BJ (cell line): ENCODE data around the gene C11orf24. TPM values are rescaled to one million over a fixed set of nuclear protein-coding genes. Genes with fewer than 3 reads are reported as not detected.
"Not testable (repeated sequence)": the region's sequence is repeated elsewhere in the genome, so short reads cannot be mapped to it uniquely, and the experiment has no call there.

Experiments used
- CTCF ChIA-PET: fragments of 350-600 bp; formaldehyde crosslinking; extraction: SDS; loops from one replicate; lab custom pipeline; 2021; ENCODE audit warnings: antibody characterized with exemption, inconsistent platforms; lab: Yijun Ruan, JAX
- POLR2A ChIA-PET: fragments of 300-600 bp; sonication (Branson Sonifier 250); formaldehyde crosslinking; extraction: SDS; loops from one replicate; lab custom pipeline; 2021; ENCODE audit warnings: antibody characterized with exemption; lab: Charles Lee
- DNase-seq: peaks from one replicate; pipeline ENCODE4 v3.0.0-alpha.2; 2011; ENCODE audit warnings: low read depth
- H3K27me3 ChIP-seq: 2 replicates; pipeline ENCODE4 v1.6.0; 2011; ENCODE audit warnings: low read length; ENCODE audit not compliant: control insufficient read depth, insufficient read depth
- H3K36me3 ChIP-seq: 2 replicates; pipeline ENCODE4 v1.5.1; 2011; ENCODE audit warnings: low read length; ENCODE audit not compliant: control insufficient read depth, insufficient read depth
- H3K4me3 ChIP-seq: 2 replicates; pipeline ENCODE4 v1.5.1; 2011; ENCODE audit warnings: low read depth, mild to moderate bottlenecking, control low read depth, low read length
- CTCF ChIP-seq: IDR thresholded peaks from 2 replicates; pipeline ENCODE4 v1.5.1; 2011; ENCODE audit warnings: low read depth, mild to moderate bottlenecking, control low read depth, inconsistent platforms, low read length, moderate library complexity; ENCODE audit not compliant: insufficient read depth
- polyA plus RNA-seq: library from polyadenylated mRNA; depleted of rRNA; stranded (reverse); fragments of >200 nt; gene quantifications from 2 replicates; pipeline ENCODE4 v1.2.3, GENCODE V29; 2011

Gene C11orf24
- polyA plus RNA-seq, 1 experiment, result 97.3 TPM

- no peaks in the 10 kb centered on the region for H3K36me3 ChIP-seq
- DNase-seq, result no peak
- no peak for TF ChIP-seq CTCF
- H3K27me3 ChIP-seq, result no peaks in the 10 kb centered on the region; the same call in 1 of the 2 replicates
- H3K4me3 ChIP-seq, result no peak overlapping the region
- ChIA-PET POLR2A (no interaction called here), CTCF (interaction anchor here (1.9 kb wide), 1 partner anchor 94 kb away, joined by 7 read pairs; no protein-coding TSS in a partner anchor)
Observed at GRCh38 chr11:68302670-68303069, 30.9 kb upstream of the C11orf24 start.

- TF ChIP-seq CTCF, result no peak
- ChIA-PET CTCF (interaction anchor here (1.9 kb wide), 1 partner anchor 93 kb away, joined by 7 read pairs; no protein-coding TSS in a partner anchor), POLR2A (no interaction called here)
- Histone ChIP-seq H3K27me3 (no peaks in the 10 kb centered on the region; the same call in 1 of the 2 replicates), H3K4me3 (no peak overlapping the region), H3K36me3 (no peaks in the 10 kb centered on the region)
- no peak for DNase-seq
Observed at GRCh38 chr11:68302256-68302655, 30.5 kb upstream of the C11orf24 start.

GRCh38 chr11:68300076-68300830, 28.5 kb upstream of the C11orf24 start:
- no peak overlapping the region for H3K4me3 ChIP-seq
- POLR2A ChIA-PET, result no interaction called here
- no peaks in the 10 kb centered on the region; the same call in 1 of the 2 replicates for H3K27me3 ChIP-seq
- CTCF ChIA-PET, result interaction anchor here (0.7 to 6.7 kb wide), 7 partner anchors 10 to 90 kb away, joined by 3 to 93 read pairs (median 4); no protein-coding TSS in a partner anchor
- TF ChIP-seq CTCF, result no peak
- no peaks in the 10 kb centered on the region for H3K36me3 ChIP-seq
- DNase-seq, result no peak

- DNase-seq, H3K27me3 ChIP-seq, H3K4me3 ChIP-seq, H3K36me3 ChIP-seq: not testable (repeated sequence)
- ChIA-PET POLR2A (interaction anchor here (0.5 to 0.6 kb wide), 2 partner anchors 107 to 183 kb away, joined by 3 to 14 read pairs; no protein-coding TSS in a partner anchor), CTCF (interaction anchor here (0.7 to 6.7 kb wide), 9 partner anchors 7 to 89 kb away, joined by 3 to 93 read pairs (median 13); no protein-coding TSS in a partner anchor)
Observed at GRCh38 chr11:68299517-68299879, 27.7 kb upstream of the C11orf24 start.

GRCh38 chr11:68298659-68299516, 27.1 kb upstream of the C11orf24 start:
- Histone ChIP-seq H3K27me3 (no peaks in the 10 kb centered on the region; the same call in 1 of the 2 replicates), H3K36me3 (no peaks in the 10 kb centered on the region), H3K4me3 (no peak overlapping the region)
- POLR2A ChIA-PET, result interaction anchor here (0.5 to 0.6 kb wide), 2 partner anchors 108 to 182 kb away, joined by 3 to 14 read pairs; no protein-coding TSS in a partner anchor
- CTCF ChIA-PET, result interaction anchor here (0.6 to 6.7 kb wide), 22 partner anchors 8 to 212 kb away, joined by 3 to 93 read pairs (median 6); partner anchors contain the start of gene C11orf24
- no peak for DNase-seq
- no peak for TF ChIP-seq CTCF
